Tibial nerve (tissue), 4 donors: Measurements from ENCODE around the gene ERCC1.

Experiments used
- CTCF ChIP-seq, 5 experiments: fragments of 200-600 bp in 3 of 5; fragments of 450-650 bp in 2 of 5; sonication (generic) in 3 of 5; IDR thresholded peaks; one replicate each; pipeline ENCODE4 v1.5.1; 2016 to 2019; ENCODE audit warnings: antibody characterized with exemption in 5 of 5, mild to moderate bottlenecking in 3 of 5, moderate library complexity in 2 of 5
- EP300 ChIP-seq, 2 donors: sonication (generic); formaldehyde crosslinking; IDR thresholded peaks; one replicate each; pipeline ENCODE4 v1.6.1; 2017; ENCODE audit warnings: antibody characterized with exemption in 2 of 2, mild to moderate bottlenecking in 1 of 2
- POLR2A ChIP-seq, 2 donors: fragments of 450-650 bp; IDR thresholded peaks; one replicate each; pipeline ENCODE4 v1.6.1; 2017; ENCODE audit warnings: antibody characterized with exemption in 2 of 2, mild to moderate bottlenecking in 2 of 2, moderate library complexity in 2 of 2

GRCh38 chr19:45468159-45468651 is 44.5 kb upstream of the ERCC1 start:
- TF ChIP-seq CTCF (IDR thresholded peaks at IDR 0.05) (no peak), POLR2A (IDR thresholded peaks at IDR 0.05) (no peak), EP300 (IDR thresholded peaks at IDR 0.05) (no peak)
